ENCODE measurements around the gene RCAN2.

The RCAN2 gene

GRCh38 chr6:46215777-46216176, 275.5 kb downstream of the RCAN2 start:
- TF ChIP-seq SPI1 (IDR thresholded peaks at IDR 0.05; ENCODE audit: borderline replicate concordance, low read depth) (no peak), POLR2AphosphoS5 (IDR thresholded peaks at IDR 0.05; ENCODE audit: low read depth) (no peak), CTCF (IDR thresholded peaks at IDR 0.05; ENCODE audit: insufficient read depth, low read length) (no peak), GABPA (IDR thresholded peaks at IDR 0.05; ENCODE audit: low read depth) (no peak), REST (IDR thresholded peaks at IDR 0.05; ENCODE audit: insufficient replicate concordance, low read depth) (no peak)
- Histone ChIP-seq H3K4me3 (replicated peaks; ENCODE audit: insufficient read depth, low read length) (no peak overlapping the region), H3K27me3 (ENCODE audit: insufficient read depth, poor library complexity, severe bottlenecking) (no peaks in the 10 kb centered on the region), H3K27ac (replicated peaks) (no peak overlapping the region)
- DNase-seq (ENCODE audit: low read depth in 1 of 2, low spot score in 1 of 2) = no peak

- Histone ChIP-seq H3K27ac (replicated peaks) (no peak overlapping the region), H3K27me3 (ENCODE audit: insufficient read depth, poor library complexity, severe bottlenecking) (no peaks in the 10 kb centered on the region), H3K4me3 (replicated peaks; ENCODE audit: insufficient read depth, low read length) (no peak overlapping the region)
- TF ChIP-seq SPI1 (IDR thresholded peaks at IDR 0.05; ENCODE audit: borderline replicate concordance, low read depth) (no peak), GABPA (IDR thresholded peaks at IDR 0.05; ENCODE audit: low read depth) (no peak), CTCF (IDR thresholded peaks at IDR 0.05; ENCODE audit: insufficient read depth, low read length) (no peak), REST (IDR thresholded peaks at IDR 0.05; ENCODE audit: insufficient replicate concordance, low read depth) (no peak), POLR2AphosphoS5 (IDR thresholded peaks at IDR 0.05; ENCODE audit: low read depth) (no peak)
- no peak for DNase-seq (ENCODE audit: low read depth in 1 of 2, low spot score in 1 of 2)
Measured at GRCh38 chr6:46215213-46215612, 276.0 kb downstream of the RCAN2 start.

GRCh38 chr6:46211917-46212316, 279.3 kb downstream of the RCAN2 start:
- no peak overlapping the region for H3K4me3 ChIP-seq (replicated peaks; ENCODE audit: insufficient read depth, low read length)
- no peaks in the 10 kb centered on the region for H3K27me3 ChIP-seq (ENCODE audit: insufficient read depth, poor library complexity, severe bottlenecking)
- no peak for DNase-seq (ENCODE audit: low read depth in 1 of 2, low spot score in 1 of 2)
- TF ChIP-seq GABPA (IDR thresholded peaks at IDR 0.05; ENCODE audit: low read depth) (no peak), REST (IDR thresholded peaks at IDR 0.05; ENCODE audit: insufficient replicate concordance, low read depth) (no peak), CTCF (IDR thresholded peaks at IDR 0.05; ENCODE audit: insufficient read depth, low read length) (no peak), POLR2AphosphoS5 (IDR thresholded peaks at IDR 0.05; ENCODE audit: low read depth) (no peak), SPI1 (IDR thresholded peaks at IDR 0.05; ENCODE audit: borderline replicate concordance, low read depth) (no peak)
- H3K27ac ChIP-seq (replicated peaks) = no peak overlapping the region

All from HL-60 (cell line).